ENCODE measurements around the gene ABCB11. TPM values are rescaled to one million over a fixed set of nuclear protein-coding genes. Genes with fewer than 3 reads are reported as not detected.

The ABCB11 gene
- total and polyA plus RNA-seq, 9 of the 15 experiments (the other 6 are each of a cell fraction or from before 2014, with no cell fraction given): 0.04 to 0.51 (median 0.10) TPM; not detected in 1

DNA sequence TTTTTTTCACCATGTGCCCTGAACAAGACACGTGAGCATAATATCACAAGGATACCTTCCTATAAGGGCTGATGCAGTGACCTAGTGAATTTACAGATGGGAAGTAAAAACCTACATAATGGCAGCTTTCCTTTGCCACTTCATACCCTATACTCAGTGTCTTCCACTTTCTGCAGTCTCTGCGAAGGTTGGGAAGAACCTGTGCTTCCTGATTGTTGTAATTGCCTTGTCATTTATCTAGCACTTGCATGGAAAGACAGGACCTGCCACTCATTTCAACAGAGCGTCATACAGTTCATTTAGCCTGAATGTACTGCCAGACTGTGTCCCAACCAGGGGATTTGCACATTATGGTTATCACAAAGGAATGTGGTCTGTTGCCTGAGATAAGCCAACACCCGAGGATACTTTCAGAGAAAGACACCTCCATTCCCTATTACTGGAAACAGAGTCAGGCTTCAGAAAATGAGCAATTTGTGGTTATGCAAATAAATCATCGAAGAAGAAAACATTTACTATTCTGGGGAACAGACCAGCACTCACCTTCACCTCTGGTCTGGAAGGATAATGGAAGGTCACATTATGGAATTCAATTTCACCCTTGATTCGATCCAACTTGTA, 55.0 kb downstream of the ABCB11 start (continued):
- TF ChIP-seq KDM4B (IDR thresholded peaks at IDR 0.05; ENCODE audit: borderline replicate concordance in 2 of 2, low read depth in 1 of 2) (no peak), SMARCB1 (IDR thresholded peaks at IDR 0.05; ENCODE audit: insufficient read length, low read depth) (no peak), MAFG (tag; conservative IDR thresholded peaks at IDR 0.05) (peak; percentile 95), CEBPB (tag; IDR thresholded peaks at IDR 0.05) (peak; percentile 98), POLR3A (IDR thresholded peaks at IDR 0.05; ENCODE audit: borderline replicate concordance, extremely low read depth, insufficient read depth, insufficient read length) (no peak), ZNF263 (CRISPR knock-in tag; IDR thresholded peaks at IDR 0.05; ENCODE audit: borderline replicate concordance) (peak; percentile 71; the same call in 1 of the 2 replicates), CXXC5 (CRISPR knock-in tag; IDR thresholded peaks at IDR 0.05) (peak; percentile 87), ZNF232 (CRISPR knock-in tag; IDR thresholded peaks at IDR 0.05) (peak; percentile 89), MTA3 (IDR thresholded peaks at IDR 0.05; ENCODE audit: borderline replicate concordance) (peak; percentile 94), TCF7 (IDR thresholded peaks at IDR 0.05; ENCODE audit: borderline replicate concordance) (no peak), MXI1 (IDR thresholded peaks at IDR 0.05; ENCODE audit: low read depth, low read length) (peak; percentile 62; the same call in 1 of the 2 replicates), ZNF324 (CRISPR knock-in tag; IDR thresholded peaks at IDR 0.05) (0 out of 2 replicates have a peak, but pooled peaks have one; percentile 13), DMBX1 (CRISPR knock-in tag; IDR thresholded peaks at IDR 0.05; ENCODE audit: borderline replicate concordance) (peak; percentile 95), NCOA6 (IDR thresholded peaks at IDR 0.05) (peak; percentile 57)
- TF ChIP-seq, protein P1, sequence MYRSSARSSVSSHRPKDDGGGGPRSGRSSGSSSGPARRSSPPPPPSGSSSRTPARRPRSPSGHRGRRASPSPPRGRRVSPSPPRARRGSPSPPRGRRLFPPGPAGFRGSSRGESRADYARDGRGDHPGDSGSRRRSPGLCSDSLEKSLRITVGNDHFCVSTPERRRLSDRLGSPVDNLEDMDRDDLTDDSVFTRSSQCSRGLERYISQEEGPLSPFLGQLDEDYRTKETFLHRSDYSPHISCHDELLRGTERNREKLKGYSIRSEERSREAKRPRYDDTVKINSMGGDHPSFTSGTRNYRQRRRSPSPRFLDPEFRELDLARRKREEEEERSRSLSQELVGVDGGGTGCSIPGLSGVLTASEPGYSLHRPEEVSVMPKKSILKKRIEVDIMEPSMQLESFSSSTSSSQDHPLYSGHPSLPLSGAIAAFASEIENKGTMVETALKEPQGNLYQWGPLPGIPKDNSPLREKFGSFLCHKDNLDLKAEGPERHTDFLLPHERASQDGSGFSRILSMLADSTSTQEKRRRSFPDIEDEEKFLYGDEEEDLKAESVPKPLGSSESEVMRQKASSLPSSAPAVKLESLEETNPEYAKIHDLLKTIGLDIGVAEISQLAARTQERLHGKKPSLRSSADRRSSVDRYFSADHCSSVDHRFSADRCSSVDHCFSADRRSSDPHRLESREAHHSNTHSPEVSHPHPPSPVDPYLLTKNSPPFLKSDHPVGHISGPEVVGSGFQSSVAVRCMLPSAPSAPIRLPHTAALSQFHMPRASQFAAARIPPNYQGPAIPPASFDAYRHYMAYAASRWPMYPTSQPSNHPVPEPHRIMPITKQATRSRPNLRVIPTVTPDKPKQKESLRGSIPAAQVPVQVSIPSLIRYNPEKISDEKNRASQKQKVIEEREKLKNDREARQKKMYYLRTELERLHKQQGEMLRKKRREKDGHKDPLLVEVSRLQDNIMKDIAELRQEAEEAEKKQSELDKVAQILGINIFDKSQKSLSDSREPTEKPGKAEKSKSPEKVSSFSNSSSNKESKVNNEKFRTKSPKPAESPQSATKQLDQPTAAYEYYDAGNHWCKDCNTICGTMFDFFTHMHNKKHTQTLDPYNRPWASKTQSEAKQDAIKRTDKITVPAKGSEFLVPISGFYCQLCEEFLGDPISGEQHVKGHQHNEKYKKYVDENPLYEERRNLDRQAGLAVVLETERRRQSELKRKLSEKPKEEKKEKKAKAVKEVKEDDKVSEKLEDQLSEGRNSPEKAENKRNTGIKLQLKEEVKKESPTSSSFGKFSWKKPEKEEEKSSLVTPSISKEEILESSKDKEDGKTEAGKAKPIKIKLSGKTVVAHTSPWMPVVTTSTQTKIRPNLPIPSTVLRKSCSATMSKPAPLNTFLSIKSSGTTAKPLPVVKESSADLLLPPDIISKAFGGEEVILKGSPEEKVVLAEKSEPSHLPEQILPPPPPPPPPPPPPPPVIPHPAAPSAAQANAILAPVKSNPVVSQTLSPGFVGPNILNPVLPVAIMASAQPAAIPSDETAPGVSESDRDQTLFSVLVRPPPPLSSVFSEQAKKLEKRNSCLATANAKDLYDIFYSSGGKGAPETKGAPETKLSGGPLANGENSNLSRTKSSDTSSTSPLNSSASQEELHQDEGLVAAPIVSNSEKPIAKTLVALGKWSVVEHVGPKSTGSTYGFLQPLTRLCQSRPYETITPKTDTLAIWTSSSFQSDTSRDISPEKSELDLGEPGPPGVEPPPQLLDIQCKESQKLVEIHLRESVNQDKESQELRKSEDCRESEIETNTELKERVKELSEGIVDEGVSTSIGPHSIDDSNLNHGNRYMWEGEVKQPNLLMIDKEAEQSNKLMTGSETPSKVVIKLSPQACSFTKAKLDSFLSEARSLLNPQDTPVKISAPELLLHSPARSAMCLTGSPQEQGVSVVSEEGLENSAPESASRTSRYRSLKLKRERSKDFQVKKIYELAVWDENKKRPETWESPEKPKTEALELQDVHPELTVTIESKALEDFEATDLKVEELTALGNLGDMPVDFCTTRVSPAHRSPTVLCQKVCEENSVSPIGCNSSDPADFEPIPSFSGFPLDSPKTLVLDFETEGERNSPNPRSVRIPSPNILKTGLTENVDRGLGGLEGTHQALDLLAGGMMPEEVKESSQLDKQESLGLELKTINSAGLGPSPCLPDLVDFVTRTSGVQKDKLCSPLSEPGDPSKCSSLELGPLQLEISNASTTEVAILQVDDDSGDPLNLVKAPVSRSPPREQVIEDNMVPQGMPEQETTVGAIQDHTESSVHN (IDR thresholded peaks at IDR 0.05; ENCODE audit: borderline replicate concordance in 1 of 2, low read depth in 1 of 2): peak; percentile 43 to 87; a peak in 2 of 4 replicates
- TF ChIP-seq, protein P2, sequence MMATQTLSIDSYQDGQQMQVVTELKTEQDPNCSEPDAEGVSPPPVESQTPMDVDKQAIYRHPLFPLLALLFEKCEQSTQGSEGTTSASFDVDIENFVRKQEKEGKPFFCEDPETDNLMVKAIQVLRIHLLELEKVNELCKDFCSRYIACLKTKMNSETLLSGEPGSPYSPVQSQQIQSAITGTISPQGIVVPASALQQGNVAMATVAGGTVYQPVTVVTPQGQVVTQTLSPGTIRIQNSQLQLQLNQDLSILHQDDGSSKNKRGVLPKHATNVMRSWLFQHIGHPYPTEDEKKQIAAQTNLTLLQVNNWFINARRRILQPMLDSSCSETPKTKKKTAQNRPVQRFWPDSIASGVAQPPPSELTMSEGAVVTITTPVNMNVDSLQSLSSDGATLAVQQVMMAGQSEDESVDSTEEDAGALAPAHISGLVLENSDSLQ (IDR thresholded peaks at IDR 0.05): peak; percentile 99
- TF ChIP-seq, protein P3, sequence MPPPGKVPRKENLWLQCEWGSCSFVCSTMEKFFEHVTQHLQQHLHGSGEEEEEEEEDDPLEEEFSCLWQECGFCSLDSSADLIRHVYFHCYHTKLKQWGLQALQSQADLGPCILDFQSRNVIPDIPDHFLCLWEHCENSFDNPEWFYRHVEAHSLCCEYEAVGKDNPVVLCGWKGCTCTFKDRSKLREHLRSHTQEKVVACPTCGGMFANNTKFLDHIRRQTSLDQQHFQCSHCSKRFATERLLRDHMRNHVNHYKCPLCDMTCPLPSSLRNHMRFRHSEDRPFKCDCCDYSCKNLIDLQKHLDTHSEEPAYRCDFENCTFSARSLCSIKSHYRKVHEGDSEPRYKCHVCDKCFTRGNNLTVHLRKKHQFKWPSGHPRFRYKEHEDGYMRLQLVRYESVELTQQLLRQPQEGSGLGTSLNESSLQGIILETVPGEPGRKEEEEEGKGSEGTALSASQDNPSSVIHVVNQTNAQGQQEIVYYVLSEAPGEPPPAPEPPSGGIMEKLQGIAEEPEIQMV (tag; conservative IDR thresholded peaks at IDR 0.05; ENCODE audit: low read depth): peak; percentile 44; the same call in 1 of the 2 replicates
